ENCODE data around the gene ASPRV1. TPM values are rescaled to one million over a fixed set of nuclear protein-coding genes. Genes with fewer than 3 reads are reported as not detected.

The ASPRV1 gene
- total and polyA plus RNA-seq, 10 of the 15 experiments (the other 5 are each of a cell fraction or from before 2014, with no cell fraction given), result 0.11 to 1.1 (median 0.33) TPM

DNA sequence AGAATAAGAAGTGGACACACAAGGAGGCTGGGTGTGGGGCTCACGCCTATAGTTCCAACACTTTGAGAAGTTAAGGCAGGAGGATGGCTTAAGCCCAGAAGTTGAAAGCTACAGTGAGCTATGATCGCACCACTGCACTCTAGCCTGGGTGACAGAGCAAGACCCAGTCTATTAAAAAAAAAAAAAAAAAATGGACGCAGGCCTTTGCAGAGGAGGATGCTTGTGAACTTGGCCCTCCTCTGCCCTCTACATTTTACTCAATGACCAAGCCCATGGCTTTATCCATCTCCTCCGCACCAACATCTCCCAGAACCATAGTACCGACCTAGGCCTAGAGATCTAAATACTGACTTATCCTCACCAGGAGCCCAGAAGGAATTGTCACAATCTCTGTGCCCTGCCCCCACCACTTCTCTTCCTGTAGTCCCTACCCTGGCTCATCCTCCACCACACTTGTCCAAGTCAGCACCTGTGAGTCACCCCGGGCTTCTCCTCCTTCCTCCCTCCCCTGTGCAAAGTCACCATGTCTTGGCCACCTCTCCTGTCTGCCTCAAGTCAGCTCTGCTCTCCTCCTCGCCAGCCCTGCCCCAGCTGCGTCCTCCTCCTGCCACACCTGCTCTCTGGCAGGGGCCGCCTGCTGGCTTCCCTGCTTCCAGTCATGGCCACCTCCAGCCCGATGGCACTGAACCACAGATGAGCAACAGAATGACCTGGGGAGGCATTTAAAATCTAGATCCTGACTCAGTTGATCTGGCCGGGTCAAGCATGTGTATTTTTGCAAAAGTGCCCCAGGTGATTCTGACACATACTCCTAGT, 35.8 kb upstream of the ASPRV1 start:
- no TSS peak for BruUV-seq (replicated peaks)
- 81% methylated on average over 11 of the region's 11 CpGs for WGBS (ENCODE audit: insufficient coverage, insufficient replicate concordance, low lambda C conversion rate, missing lambda C conversion rate)
- TF ChIP-seq NRF1 (conservative IDR thresholded peaks at IDR 0.05; ENCODE audit: low read depth, low read length) (no peak), USF2 (IDR thresholded peaks at IDR 0.05; ENCODE audit: borderline replicate concordance, low read depth, low read length) (no peak)
- TF ChIP-seq, protein P1, sequence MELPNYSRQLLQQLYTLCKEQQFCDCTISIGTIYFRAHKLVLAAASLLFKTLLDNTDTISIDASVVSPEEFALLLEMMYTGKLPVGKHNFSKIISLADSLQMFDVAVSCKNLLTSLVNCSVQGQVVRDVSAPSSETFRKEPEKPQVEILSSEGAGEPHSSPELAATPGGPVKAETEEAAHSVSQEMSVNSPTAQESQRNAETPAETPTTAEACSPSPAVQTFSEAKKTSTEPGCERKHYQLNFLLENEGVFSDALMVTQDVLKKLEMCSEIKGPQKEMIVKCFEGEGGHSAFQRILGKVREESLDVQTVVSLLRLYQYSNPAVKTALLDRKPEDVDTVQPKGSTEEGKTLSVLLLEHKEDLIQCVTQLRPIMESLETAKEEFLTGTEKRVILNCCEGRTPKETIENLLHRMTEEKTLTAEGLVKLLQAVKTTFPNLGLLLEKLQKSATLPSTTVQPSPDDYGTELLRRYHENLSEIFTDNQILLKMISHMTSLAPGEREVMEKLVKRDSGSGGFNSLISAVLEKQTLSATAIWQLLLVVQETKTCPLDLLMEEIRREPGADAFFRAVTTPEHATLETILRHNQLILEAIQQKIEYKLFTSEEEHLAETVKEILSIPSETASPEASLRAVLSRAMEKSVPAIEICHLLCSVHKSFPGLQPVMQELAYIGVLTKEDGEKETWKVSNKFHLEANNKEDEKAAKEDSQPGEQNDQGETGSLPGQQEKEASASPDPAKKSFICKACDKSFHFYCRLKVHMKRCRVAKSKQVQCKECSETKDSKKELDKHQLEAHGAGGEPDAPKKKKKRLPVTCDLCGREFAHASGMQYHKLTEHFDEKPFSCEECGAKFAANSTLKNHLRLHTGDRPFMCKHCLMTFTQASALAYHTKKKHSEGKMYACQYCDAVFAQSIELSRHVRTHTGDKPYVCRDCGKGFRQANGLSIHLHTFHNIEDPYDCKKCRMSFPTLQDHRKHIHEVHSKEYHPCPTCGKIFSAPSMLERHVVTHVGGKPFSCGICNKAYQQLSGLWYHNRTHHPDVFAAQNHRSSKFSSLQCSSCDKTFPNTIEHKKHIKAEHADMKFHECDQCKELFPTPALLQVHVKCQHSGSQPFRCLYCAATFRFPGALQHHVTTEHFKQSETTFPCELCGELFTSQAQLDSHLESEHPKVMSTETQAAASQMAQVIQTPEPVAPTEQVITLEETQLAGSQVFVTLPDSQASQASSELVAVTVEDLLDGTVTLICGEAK (IDR thresholded peaks at IDR 0.05; ENCODE audit: borderline replicate concordance), result no peak
- ChIA-PET SMC1A (ENCODE audit: uncharacterized antibody, unreplicated experiment) (no interaction called here), CTCF (interaction anchor here (0.9 kb wide), 1 partner anchor 42 kb away, joined by 3 read pairs; no protein-coding TSS in a partner anchor), RAD21 (ENCODE audit: unreplicated experiment) (no interaction called here), POLR2A (no interaction called here)
- H3K4me2 ChIP-seq (ENCODE audit: control insufficient read depth, insufficient read depth), result no peak overlapping the region
- no peaks in the 10 kb centered on the region for H3K79me2 ChIP-seq (ENCODE audit: control insufficient read depth, insufficient read depth, low read length)
- peaks cover under 1% of the 10 kb centered on the region for H3K4me1 ChIP-seq (ENCODE audit: control insufficient read depth, insufficient read depth, low read length)
- intact Hi-C loops (cut with micrococcal nuclease; ENCODE audit: unreplicated experiment), result no loop called here
- DNase-seq (ENCODE audit: low read depth, low spot score) (no peak), FAIRE-seq (no peak), ATAC-seq (no peak)
- no peak overlapping the region for H3K9ac ChIP-seq (ENCODE audit: control insufficient read depth, insufficient read depth, low read length)
- no peaks in the 10 kb centered on the region for H3K27me3 ChIP-seq (replicated peaks in 1 of 2; ENCODE audit: control insufficient read depth in 2 of 2, insufficient read depth in 2 of 2, low read length in 1 of 2)
- peaks cover 0 to 6% of the 10 kb centered on the region in 2 experiments; a peak in 3 of 4 replicates for H3K36me3 ChIP-seq (ENCODE audit: control insufficient read depth in 2 of 2, insufficient read depth in 2 of 2, low read length in 1 of 2)
- in situ Hi-C loops (cut with MboI), result no loop called here
- H4K20me1 ChIP-seq (ENCODE audit: control insufficient read depth, insufficient read depth), result no peaks in the 10 kb centered on the region
- H2AFZ ChIP-seq (ENCODE audit: control insufficient read depth, low read depth, low read length), result no peak overlapping the region
- H3K9me3 ChIP-seq (replicated peaks; ENCODE audit: control insufficient read depth, insufficient read depth, low read length), result no peaks in the 10 kb centered on the region
- no peak overlapping the region for H3K27ac ChIP-seq (ENCODE audit: control insufficient read depth, insufficient read depth)
- no peak overlapping the region for H3K4me3 ChIP-seq
